KBM-7 (cell line): Measurements from ENCODE around the gene MDC1.

ENCODE experiments used
- DNase-seq: peaks from one replicate; pipeline ENCODE4 v3.0.0-alpha.2; 2015
- in situ Hi-C: fragments of 300-500 bp; cut with MboI; formaldehyde crosslinking; loops from 2 replicates; pipeline ENCODE4 v1.14.3; 2020; ENCODE audit warnings: low sequenced_read_pairs, low pct_unique_long_range_greater_than_20kb, mixed read lengths

MDC1 gene

DNA sequence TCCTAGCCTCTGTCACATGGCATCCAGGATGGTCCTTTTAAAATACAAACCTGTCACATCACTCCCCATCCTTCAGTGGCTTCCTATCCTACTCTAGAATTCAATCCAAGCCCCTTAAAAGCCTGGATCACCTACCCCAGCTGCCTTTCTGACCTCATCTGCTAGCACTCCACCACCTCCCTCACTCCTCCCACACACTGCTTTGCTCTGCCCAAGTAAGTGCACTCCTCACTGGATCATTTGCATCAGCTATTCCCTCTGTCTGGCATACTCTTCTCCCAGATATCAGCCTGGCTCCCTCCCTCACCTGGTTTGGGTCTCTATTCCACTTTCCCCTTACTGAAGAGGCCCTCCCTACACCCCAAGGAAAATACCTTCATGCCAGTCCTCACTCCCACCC is 59.6 kb downstream of the MDC1 start:
- in situ Hi-C loops, result no loop called here
- no peak for DNase-seq

GRCh38 chr6:30656513-30656912 is 60.6 kb downstream of the MDC1 start:
- peak; percentile 36 for DNase-seq
- in situ Hi-C loops, result no loop called here

- in situ Hi-C loops, result no loop called here
- DNase-seq, result no peak
Measured at GRCh38 chr6:30655743-30656094, 61.4 kb downstream of the MDC1 start.

DNA sequence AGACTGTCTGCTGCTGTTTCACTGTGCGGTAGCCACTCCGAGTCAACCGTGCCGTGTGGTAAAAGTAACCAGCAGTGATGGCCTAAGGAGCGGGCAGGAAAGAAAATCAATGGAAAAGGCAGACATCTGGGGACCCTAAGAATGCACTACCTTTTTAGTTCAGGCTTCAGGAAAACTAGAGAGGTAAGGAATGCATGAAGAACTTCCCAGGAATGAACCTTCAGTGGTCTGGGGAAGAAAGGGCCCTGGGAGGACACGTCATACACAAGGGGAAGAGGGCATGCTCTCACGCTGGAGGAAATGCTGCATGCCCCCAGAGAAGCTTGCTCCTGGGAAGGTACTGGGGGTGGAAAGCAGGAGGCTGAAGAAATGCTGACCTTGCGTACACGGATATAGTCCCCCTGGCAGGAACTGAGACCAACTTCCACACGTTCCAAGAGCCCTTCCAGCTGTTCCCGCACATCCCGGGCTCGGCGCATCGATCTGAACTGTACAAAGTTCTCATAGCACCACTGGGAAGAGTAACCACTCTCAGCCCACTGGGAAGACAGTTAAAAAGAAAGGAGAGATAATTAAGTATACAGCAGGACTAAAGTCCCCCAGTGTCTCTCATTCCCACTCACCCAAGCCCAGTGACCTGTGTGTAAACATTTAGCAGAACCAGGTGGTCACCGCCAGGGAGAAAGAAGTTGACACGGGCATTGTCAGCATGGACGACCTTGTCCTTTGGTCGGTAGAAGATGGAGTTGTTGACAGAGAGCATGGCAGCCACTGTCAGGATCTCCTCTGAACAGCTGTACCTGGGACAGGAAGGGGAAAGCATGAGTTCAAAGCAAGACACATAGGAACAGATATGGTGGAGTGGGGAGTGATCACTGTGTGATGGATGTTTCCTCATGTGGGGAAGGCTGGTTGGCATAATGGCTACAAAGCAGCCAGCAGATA is 62.0 kb downstream of the MDC1 start:
- no peak for DNase-seq
- in situ Hi-C loops, result no loop called here

- no peak for DNase-seq
- in situ Hi-C loops, result no loop called here
Measured at GRCh38 chr6:30651143-30651542, 65.9 kb downstream of the MDC1 start.
